GM19193 (cell line): Measurements from ENCODE around the gene TIMP3.

ENCODE experiments used
- POLR2A ChIP-seq: IDR thresholded peaks from 4 replicates; pipeline ENCODE4 v1.6.1; 2011; ENCODE audit not compliant: insufficient read depth, insufficient read length; ENCODE audit errors: extremely low read depth

The TIMP3 gene

DNA sequence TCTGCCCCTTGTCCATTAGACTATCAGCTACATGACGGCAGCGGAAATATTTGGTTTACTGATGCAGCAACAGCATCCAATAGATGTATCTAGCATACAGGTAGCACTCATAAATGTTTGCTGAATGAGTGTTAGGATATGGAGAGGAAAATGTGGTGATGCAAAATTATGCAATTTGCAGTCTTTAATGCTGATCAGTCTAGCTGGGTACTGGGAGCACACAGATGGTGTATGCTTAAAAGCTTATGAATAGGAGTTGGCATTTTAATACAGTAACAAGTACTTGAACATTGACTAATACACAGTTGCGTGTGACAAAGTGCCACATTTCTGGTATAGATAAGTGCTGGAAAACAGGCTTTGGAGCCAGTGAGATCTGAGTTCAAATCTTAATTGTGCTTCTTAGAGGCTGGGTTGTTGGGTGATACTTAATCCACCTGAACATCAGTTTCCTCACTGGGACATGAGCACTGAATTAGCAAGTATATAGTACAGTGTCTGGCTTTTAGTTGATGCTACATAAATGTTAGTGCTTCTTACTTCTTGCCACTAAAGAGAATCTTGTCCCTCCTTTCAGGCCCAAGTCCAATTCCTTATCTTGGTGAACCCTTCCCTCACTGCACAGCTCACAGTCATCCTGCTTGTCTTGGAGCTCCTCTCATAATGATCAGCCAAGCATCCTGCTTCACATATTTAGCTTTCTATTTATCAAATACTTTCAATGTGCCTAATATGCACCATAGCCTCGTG, 99.6 kb downstream of the TIMP3 start:
- no peak for TF ChIP-seq POLR2A

GRCh38 chr22:32901925-32902324, 100.4 kb downstream of the TIMP3 start:
- TF ChIP-seq POLR2A = no peak

DNA sequence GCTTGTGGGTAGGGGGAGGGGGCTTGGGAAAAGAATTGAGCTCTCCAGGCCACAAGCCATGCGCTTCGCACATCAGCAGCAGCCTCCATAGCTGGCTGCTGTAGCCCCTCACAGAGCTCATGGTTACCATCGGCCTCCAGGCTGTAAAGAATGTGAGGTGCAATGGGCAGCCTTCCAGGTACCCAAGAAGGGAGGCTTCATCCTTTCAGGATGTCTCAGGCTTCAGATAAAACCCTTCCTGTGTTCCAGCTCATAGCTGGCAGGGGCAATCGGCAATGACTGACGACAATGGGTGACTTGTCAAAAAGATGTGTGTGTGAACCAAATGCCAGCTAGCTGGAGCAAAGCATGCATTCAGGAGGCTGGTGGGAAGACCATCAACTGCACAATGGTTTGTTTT, 102.0 kb downstream of the TIMP3 start:
- no peak for TF ChIP-seq POLR2A

DNA sequence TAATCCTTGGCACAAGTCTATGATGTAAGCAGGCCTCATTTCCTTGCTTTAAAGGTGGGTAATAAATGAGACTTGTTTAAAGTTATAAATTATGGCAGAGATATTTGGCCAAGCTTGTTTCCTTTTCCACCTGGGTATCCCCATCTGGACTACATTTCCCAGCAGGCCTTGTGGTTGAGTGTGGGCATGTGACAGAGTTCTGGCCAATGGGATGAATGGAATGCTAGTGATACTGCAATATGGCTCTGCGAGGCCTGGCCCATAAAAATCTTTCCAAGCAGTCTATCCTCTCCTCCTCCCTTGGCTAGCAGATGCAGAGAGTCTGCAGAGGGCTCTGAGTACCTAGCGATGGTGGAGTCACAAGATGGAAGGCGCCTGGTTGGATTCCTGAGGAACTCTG, 102.5 kb downstream of the TIMP3 start:
- no peak for TF ChIP-seq POLR2A

- no peak for TF ChIP-seq POLR2A
These were observed 103.9 kb downstream of the TIMP3 start for GRCh38 chr22:32905400-32905799.

DNA sequence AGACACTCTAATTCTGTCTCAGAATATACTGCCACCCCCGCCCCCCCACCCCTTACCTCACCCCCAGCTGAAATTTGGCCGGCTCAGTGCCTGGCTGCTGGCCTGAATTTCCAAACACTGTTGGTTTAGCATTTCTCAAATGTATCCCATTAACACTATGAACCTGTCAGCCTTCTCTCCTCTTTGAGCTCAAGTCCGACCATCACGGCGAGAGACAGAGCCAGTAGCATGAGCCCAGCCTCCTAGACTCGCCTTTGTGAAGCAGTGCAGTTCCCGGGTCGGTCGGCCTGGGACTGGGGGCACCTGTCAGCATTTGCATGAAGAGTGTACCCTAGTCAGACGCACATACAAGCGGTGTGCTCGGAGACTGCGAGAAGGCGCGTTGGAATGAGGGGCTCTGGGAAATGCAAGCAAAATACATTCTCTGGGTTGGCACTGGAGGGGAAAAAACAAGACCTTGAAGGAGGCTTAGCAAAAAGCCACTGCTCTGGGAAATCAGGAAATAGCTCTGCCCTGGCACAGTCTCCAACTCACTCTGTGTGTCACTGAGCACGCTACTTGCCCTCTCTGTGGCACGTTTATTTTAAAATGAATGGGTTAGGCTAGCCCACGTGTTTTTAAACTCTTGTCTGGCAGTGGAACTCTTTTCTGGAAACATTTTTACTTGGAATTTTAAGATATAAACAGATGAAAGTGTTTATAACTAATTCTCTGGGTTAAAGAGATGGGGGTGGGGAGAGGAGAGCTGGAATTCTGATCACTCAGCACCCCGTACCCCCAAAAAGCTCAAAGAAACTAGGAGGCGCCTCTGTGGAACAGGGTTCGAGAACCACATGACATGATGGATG, 108.3 kb downstream of the TIMP3 start:
- no peak for TF ChIP-seq POLR2A

GRCh38 chr22:32910429-32910772, 108.9 kb downstream of the TIMP3 start:
- no peak for TF ChIP-seq POLR2A

- no peak for TF ChIP-seq POLR2A
These were observed 110.0 kb downstream of the TIMP3 start for GRCh38 chr22:32911503-32911902.
